A549 (cell line): ENCODE data around the gene FBXO47. TPM values are rescaled to one million over a fixed set of nuclear protein-coding genes. Genes with fewer than 3 reads are reported as not detected.

Source experiments
- ATAC-seq, 2 experiments: fragments of 200-7000 bp in 1 of 2; fragments of >200 bp in 1 of 2; cut with Nextera tagmentation in 1 of 2; cut with Tn5 transposase in 1 of 2; 3 replicates each; pipeline versions ENCODE4 v1.8.0 to v1.9.1; 2018 to 2020; ENCODE audit warnings: mild to moderate bottlenecking in 1 of 2, moderate library complexity in 1 of 2
- CTCF ChIA-PET: fragments of 300-600 bp; sonication (Branson Sonifier 250); formaldehyde crosslinking; extraction: SDS; loops from one replicate; lab custom pipeline; 2021; ENCODE audit warnings: antibody characterized with exemption, inconsistent platforms; lab: Yijun Ruan, JAX
- POLR2A ChIA-PET: fragments of 350-600 bp; formaldehyde crosslinking; extraction: SDS; loops from one replicate; lab custom pipeline; 2021; ENCODE audit warnings: antibody characterized with exemption, inconsistent platforms; lab: Yijun Ruan, JAX
- DNase-seq, 2 experiments: peaks; one replicate each; pipeline versions ENCODE4 v3.0.0 to v3.0.0-alpha.2; 2011 to 2016; ENCODE audit warnings: low read depth in 1 of 2, low spot score in 1 of 2
- FAIRE-seq: peaks from 2 replicates; lab custom pipeline; 2011; peaks lifted over from hg19 to GRCh38; lab: Jason Lieb, UNC
- H3K27ac ChIP-seq, 2 experiments: fragments of >200 bp; sonication (Bioruptor Twin); formaldehyde crosslinking; 3 replicates each; pipeline ENCODE4 v1.5.1; 2016 to 2017
- H3K4me1 ChIP-seq: fragments of >200 bp; sonication (Bioruptor Twin); formaldehyde crosslinking; 3 replicates; pipeline ENCODE4 v1.6.1; 2016
- H3K4me2 ChIP-seq: fragments of >200 bp; sonication (Bioruptor Twin); formaldehyde crosslinking; 3 replicates; pipeline ENCODE4 v1.6.1; 2016
- H3K4me3 ChIP-seq: fragments of >200 bp; sonication (Bioruptor Twin); formaldehyde crosslinking; 3 replicates; pipeline ENCODE4 v1.5.1; 2016
- H3K9me3 ChIP-seq: fragments of >200 bp; sonication (Bioruptor Twin); formaldehyde crosslinking; 3 replicates; pipeline ENCODE4 v1.6.1; 2016
- CBX2 ChIP-seq: fragments of 200-600 bp; sonication (generic); IDR thresholded peaks from 2 replicates; pipeline ENCODE4 v1.6.1; 2016; ENCODE audit warnings: low read depth, mild to moderate bottlenecking, borderline replicate concordance
- CBX8 ChIP-seq: fragments of 200-600 bp; sonication (generic); IDR thresholded peaks from 2 replicates; pipeline ENCODE4 v1.6.1; 2016
- EHF ChIP-seq: fragments of 250-450 bp; sonication (Bioruptor Pico); IDR thresholded peaks from 2 replicates; pipeline ENCODE4 v1.5.0; 2020; ENCODE audit warnings: mild to moderate bottlenecking
- ESRRA ChIP-seq: fragments of 150-350 bp; IDR thresholded peaks from 2 replicates; pipeline ENCODE4 v1.6.1; 2014; ENCODE audit warnings: mild to moderate bottlenecking, low read length, borderline replicate concordance
- HOXA7 ChIP-seq: fragments of 250-450 bp; sonication (Bioruptor Pico); IDR thresholded peaks from 2 replicates; pipeline ENCODE4 v1.5.0; 2020; ENCODE audit warnings: mild to moderate bottlenecking, moderate library complexity
- HOXB5 ChIP-seq: fragments of 250-450 bp; sonication (Bioruptor Pico); IDR thresholded peaks from 2 replicates; pipeline ENCODE4 v1.5.0; 2020; ENCODE audit warnings: mild to moderate bottlenecking, moderate library complexity
- KDM5A ChIP-seq: fragments of 200-600 bp; sonication (generic); IDR thresholded peaks from 2 replicates; pipeline ENCODE4 v1.6.1; 2016; ENCODE audit warnings: antibody characterized with exemption, mild to moderate bottlenecking
- NFE2L2 ChIP-seq: fragments of 150-350 bp; conservative IDR thresholded peaks from 2 replicates; pipeline ENCODE4 v1.6.1; 2014; ENCODE audit warnings: low read length
- PHF8 ChIP-seq: fragments of 200-600 bp; sonication (generic); IDR thresholded peaks from 2 replicates; pipeline ENCODE4 v1.6.1; 2016; ENCODE audit warnings: low read depth, mild to moderate bottlenecking, antibody characterized with exemption, moderate library complexity, borderline replicate concordance
- RAD21 ChIP-seq, 2 experiments: fragments of >200 bp in 1 of 2; sonication (Bioruptor Twin) in 1 of 2; formaldehyde crosslinking in 1 of 2; IDR thresholded peaks in 1 of 2; conservative IDR thresholded peaks in 1 of 2; 2 replicates in 1 of 2; 3 replicates in 1 of 2; pipeline ENCODE4 v1.6.1; 2012 to 2018; ENCODE audit warnings: inconsistent platforms in 1 of 2
- RCOR1 ChIP-seq: fragments of 150-350 bp; IDR thresholded peaks from 2 replicates; pipeline ENCODE4 v1.6.1; 2014; ENCODE audit warnings: antibody characterized with exemption, low read length, low read depth
- SMC3 ChIP-seq: fragments of >200 bp; sonication (Bioruptor Twin); formaldehyde crosslinking; IDR thresholded peaks from 3 replicates; pipeline ENCODE4 v1.6.1; 2018; ENCODE audit warnings: inconsistent platforms
- TFCP2L1 ChIP-seq: fragments of 250-450 bp; sonication (Bioruptor Pico); IDR thresholded peaks from 2 replicates; pipeline ENCODE4 v1.5.0; 2021; ENCODE audit warnings: mild to moderate bottlenecking
- ZC3H11A ChIP-seq: fragments of 450-650 bp; IDR thresholded peaks from 2 replicates; pipeline ENCODE4 v1.6.1; 2014; ENCODE audit warnings: antibody characterized with exemption, mild to moderate bottlenecking
- ZFP36 ChIP-seq: fragments of 450-650 bp; IDR thresholded peaks from 2 replicates; pipeline ENCODE4 v1.6.1; 2014; ENCODE audit warnings: borderline replicate concordance; ENCODE audit not compliant: partially characterized antibody
- WGBS: methylation state at CpG from one replicate; pipeline ENCODE4 v1.1.6; 2017; ENCODE audit errors: missing lambda C conversion rate; 5-methylcytosine and 5-hydroxymethylcytosine counted together
- polyA plus RNA-seq, 4 experiments: library from polyadenylated mRNA; depleted of rRNA in 3 of 4; stranded (reverse); fragments of >200 nt; fragmentation: RNase III in 1 of 4; extraction: RNeasy Plus Mini Kit Qiagen cat#74134 plus additional on column Dnase treatment in 1 of 4; gene quantifications; 2 replicates in 3 of 4; 3 replicates in 1 of 4; pipeline ENCODE4 v1.2.3, GENCODE V29; 2011 to 2017
- TF ChIP-seq, protein P1 (sequence below): fragments of 450-650 bp; IDR thresholded peaks from 2 replicates; pipeline ENCODE4 v1.6.1; 2014; ENCODE audit warnings: antibody characterized with exemption
- TF ChIP-seq, protein P2 (sequence below): fragments of 200-600 bp; sonication (generic); IDR thresholded peaks from 2 replicates; pipeline ENCODE4 v1.6.1; 2016; ENCODE audit warnings: antibody characterized with exemption, mild to moderate bottlenecking, moderate library complexity
- TF ChIP-seq, protein P3 (sequence below): fragments of >200 bp; sonication (Bioruptor Twin); formaldehyde crosslinking; IDR thresholded peaks from 3 replicates; pipeline ENCODE4 v1.6.1; 2016
- TF ChIP-seq, protein P4 (sequence below): fragments of >200 bp; sonication (Bioruptor Twin); formaldehyde crosslinking; IDR thresholded peaks from 2 replicates; pipeline ENCODE4 v1.6.1; 2016
- TF ChIP-seq, protein P5 (sequence below): IDR thresholded peaks from 2 replicates; pipeline ENCODE4 v1.6.1; 2012

The FBXO47 gene
- polyA plus RNA-seq, 2 of the 4 experiments (the other 2 are of a cell fraction): 0.04 TPM; not detected in 1

DNA sequence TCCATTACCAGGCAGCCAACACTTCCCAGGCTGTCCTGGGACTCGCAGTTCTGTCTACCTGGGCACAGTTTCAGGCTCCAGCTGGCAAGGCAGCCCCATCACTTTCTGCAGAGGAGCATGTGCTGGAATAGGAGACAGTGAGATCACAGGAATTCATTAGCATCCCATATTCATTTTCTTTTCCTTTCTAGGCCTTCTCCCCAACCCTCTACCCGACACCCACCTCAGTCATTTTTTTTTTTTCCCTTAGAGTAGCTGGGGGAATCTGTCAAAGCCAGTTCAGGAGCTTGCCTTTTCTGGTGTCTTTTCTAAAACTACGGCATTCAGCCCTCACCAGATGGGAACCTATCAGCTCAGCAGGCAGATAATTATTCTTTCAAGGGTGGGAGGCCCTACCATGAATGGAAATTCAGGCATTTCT, 42.4 kb upstream of the FBXO47 start:
- FAIRE-seq (no peak), ATAC-seq (no peak), DNase-seq (no peak)
- POLR2A ChIA-PET: no interaction called here
- Histone ChIP-seq H3K4me1 (peaks cover 6% of the 10 kb centered on the region), H3K4me2 (no peak overlapping the region), H3K27ac (no peak overlapping the region), H3K9me3 (peaks cover 6% of the 10 kb centered on the region; the same call in 2 of the 3 replicates), H3K4me3 (no peak overlapping the region)
- CTCF ChIA-PET: interaction anchor here (0.6 to 1.8 kb wide), 12 partner anchors 9 to 166 kb away, joined by 3 to 6 read pairs (median 4); partner anchors contain the start of genes ARL5C and FBXO47
- TF ChIP-seq CBX8 (no peak), ZFP36 (no peak), ESRRA (no peak), EHF (CRISPR knock-in tag) (no peak), RAD21 (conservative IDR thresholded peaks at IDR 0.05 in 1 of 2, IDR thresholded peaks at IDR 0.05 in 1 of 2) (no peak), KDM5A (no peak), HOXA7 (CRISPR knock-in tag) (no peak), HOXB5 (CRISPR knock-in tag) (no peak), TFCP2L1 (CRISPR knock-in tag) (no peak), CBX2 (no peak), RCOR1 (no peak)
- TF ChIP-seq, protein P1, sequence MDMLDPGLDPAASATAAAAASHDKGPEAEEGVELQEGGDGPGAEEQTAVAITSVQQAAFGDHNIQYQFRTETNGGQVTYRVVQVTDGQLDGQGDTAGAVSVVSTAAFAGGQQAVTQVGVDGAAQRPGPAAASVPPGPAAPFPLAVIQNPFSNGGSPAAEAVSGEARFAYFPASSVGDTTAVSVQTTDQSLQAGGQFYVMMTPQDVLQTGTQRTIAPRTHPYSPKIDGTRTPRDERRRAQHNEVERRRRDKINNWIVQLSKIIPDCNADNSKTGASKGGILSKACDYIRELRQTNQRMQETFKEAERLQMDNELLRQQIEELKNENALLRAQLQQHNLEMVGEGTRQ: no peak
- TF ChIP-seq, protein P2, sequence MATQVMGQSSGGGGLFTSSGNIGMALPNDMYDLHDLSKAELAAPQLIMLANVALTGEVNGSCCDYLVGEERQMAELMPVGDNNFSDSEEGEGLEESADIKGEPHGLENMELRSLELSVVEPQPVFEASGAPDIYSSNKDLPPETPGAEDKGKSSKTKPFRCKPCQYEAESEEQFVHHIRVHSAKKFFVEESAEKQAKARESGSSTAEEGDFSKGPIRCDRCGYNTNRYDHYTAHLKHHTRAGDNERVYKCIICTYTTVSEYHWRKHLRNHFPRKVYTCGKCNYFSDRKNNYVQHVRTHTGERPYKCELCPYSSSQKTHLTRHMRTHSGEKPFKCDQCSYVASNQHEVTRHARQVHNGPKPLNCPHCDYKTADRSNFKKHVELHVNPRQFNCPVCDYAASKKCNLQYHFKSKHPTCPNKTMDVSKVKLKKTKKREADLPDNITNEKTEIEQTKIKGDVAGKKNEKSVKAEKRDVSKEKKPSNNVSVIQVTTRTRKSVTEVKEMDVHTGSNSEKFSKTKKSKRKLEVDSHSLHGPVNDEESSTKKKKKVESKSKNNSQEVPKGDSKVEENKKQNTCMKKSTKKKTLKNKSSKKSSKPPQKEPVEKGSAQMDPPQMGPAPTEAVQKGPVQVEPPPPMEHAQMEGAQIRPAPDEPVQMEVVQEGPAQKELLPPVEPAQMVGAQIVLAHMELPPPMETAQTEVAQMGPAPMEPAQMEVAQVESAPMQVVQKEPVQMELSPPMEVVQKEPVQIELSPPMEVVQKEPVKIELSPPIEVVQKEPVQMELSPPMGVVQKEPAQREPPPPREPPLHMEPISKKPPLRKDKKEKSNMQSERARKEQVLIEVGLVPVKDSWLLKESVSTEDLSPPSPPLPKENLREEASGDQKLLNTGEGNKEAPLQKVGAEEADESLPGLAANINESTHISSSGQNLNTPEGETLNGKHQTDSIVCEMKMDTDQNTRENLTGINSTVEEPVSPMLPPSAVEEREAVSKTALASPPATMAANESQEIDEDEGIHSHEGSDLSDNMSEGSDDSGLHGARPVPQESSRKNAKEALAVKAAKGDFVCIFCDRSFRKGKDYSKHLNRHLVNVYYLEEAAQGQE: no peak
- TF ChIP-seq, protein P3, sequence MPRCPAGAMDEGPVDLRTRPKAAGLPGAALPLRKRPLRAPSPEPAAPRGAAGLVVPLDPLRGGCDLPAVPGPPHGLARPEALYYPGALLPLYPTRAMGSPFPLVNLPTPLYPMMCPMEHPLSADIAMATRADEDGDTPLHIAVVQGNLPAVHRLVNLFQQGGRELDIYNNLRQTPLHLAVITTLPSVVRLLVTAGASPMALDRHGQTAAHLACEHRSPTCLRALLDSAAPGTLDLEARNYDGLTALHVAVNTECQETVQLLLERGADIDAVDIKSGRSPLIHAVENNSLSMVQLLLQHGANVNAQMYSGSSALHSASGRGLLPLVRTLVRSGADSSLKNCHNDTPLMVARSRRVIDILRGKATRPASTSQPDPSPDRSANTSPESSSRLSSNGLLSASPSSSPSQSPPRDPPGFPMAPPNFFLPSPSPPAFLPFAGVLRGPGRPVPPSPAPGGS: no peak
- 49% methylated on average over 3 of the region's 3 CpGs for WGBS

DNA sequence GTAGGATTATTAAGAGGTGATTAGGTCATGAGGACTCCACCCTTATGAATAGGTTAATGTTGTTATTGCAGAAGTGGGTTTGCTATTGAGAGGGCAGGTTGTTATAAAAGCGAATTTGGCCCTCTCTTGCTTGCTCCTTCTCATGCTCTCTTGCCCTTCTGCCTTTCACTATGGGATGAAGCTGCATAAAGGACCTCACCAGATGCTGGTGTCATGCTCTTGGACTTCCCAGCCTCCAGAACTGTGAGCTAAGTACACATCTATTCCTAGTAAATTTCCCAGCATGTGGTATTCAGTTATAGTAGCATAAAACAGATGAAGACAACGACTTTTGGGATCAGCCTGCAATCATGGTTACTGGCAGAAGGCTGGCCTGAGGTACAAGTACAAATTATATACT, 41.4 kb upstream of the FBXO47 start:
- ATAC-seq (no peak), DNase-seq (no peak), FAIRE-seq (no peak)
- WGBS: 5% methylated on average over 2 of the region's 2 CpGs
- no peaks in the 10 kb centered on the region for H3K4me1 ChIP-seq
- H3K9me3 ChIP-seq: peaks cover 6% of the 10 kb centered on the region; the same call in 2 of the 3 replicates
- H3K27ac ChIP-seq: no peak overlapping the region
- no peak overlapping the region for H3K4me2 ChIP-seq
- TF ChIP-seq PHF8 (no peak), ZFP36 (no peak), NFE2L2 (no peak), RCOR1 (no peak), ZC3H11A (no peak), CBX8 (no peak), SMC3 (no peak)
- TF ChIP-seq, protein P4, sequence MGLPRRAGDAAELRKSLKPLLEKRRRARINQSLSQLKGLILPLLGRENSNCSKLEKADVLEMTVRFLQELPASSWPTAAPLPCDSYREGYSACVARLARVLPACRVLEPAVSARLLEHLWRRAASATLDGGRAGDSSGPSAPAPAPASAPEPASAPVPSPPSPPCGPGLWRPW: no peak
- TF ChIP-seq, protein P5, sequence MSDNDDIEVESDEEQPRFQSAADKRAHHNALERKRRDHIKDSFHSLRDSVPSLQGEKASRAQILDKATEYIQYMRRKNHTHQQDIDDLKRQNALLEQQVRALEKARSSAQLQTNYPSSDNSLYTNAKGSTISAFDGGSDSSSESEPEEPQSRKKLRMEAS: no peak
- TF ChIP-seq, protein P3: no peak
- no peak overlapping the region for H3K4me3 ChIP-seq
- CTCF ChIA-PET: interaction anchor here (1.1 to 1.8 kb wide), 5 partner anchors 8 to 166 kb away, joined by 3 to 6 read pairs (median 5); no protein-coding TSS in a partner anchor
- POLR2A ChIA-PET: no interaction called here
